ENCODE data around the gene DDA1. TPM values are rescaled to one million over a fixed set of nuclear protein-coding genes. Genes with fewer than 3 reads are reported as not detected.

Gene DDA1
- total and polyA plus RNA-seq, 2 of the 13 experiments (the other 11 are each of a cell fraction or from before 2014, with no cell fraction given): 24.5 to 26.0 TPM

GRCh38 chr19:17305517-17306284, 3.7 kb upstream of the DDA1 start, which contains the start of gene MRPL34 (continued):
- TF ChIP-seq PLSCR1 (CRISPR knock-in tag; IDR thresholded peaks at IDR 0.05; ENCODE audit: borderline replicate concordance) (no peak), CAMTA2 (CRISPR knock-in tag; IDR thresholded peaks at IDR 0.05; ENCODE audit: borderline replicate concordance) (0 out of 2 replicates have a peak, but pooled peaks have one; percentile 74), MTF2 (CRISPR knock-in tag; IDR thresholded peaks at IDR 0.05; ENCODE audit: borderline replicate concordance) (0 out of 2 replicates have a peak, but pooled peaks have one; percentile 47), ZNF589 (CRISPR knock-in tag; conservative IDR thresholded peaks at IDR 0.05) (no peak), ZNF616 (CRISPR knock-in tag; IDR thresholded peaks at IDR 0.05; ENCODE audit: low read depth) (no peak), CREB1 (IDR thresholded peaks at IDR 0.05) (peak; percentile 51; the same call in 1 of the 2 replicates), CREB1 (CRISPR knock-in tag; IDR thresholded peaks at IDR 0.05) (peak; percentile 63), CHD2 (IDR thresholded peaks at IDR 0.05; ENCODE audit: low read depth, low read length) (peak; percentile 64), U2AF2 (IDR thresholded peaks at IDR 0.05; ENCODE audit: low read depth, low read length) (no peak), ZNF724P (CRISPR knock-in tag; IDR thresholded peaks at IDR 0.05; ENCODE audit: borderline replicate concordance) (no peak), STAT5B (CRISPR knock-in tag; IDR thresholded peaks at IDR 0.05) (no peak), DDIT3 (CRISPR knock-in tag; IDR thresholded peaks at IDR 0.05) (no peak), ELF1 (CRISPR knock-in tag; IDR thresholded peaks at IDR 0.05) (peak; percentile 71; the same call in 1 of the 2 replicates), ZNF557 (CRISPR knock-in tag; IDR thresholded peaks at IDR 0.05) (0 out of 2 replicates have a peak, but pooled peaks have one; percentile 38), HIVEP1 (CRISPR knock-in tag; IDR thresholded peaks at IDR 0.05) (no peak; the same call in 1 of the 2 replicates), NCOA1 (CRISPR knock-in tag; IDR thresholded peaks at IDR 0.05) (0 out of 2 replicates have a peak, but pooled peaks have one; percentile 31), JUND (CRISPR knock-in tag; IDR thresholded peaks at IDR 0.05) (no peak), ZNF576 (CRISPR knock-in tag; IDR thresholded peaks at IDR 0.05) (peak; percentile 66; the same call in 1 of the 2 replicates), ZNF33A (CRISPR knock-in tag; IDR thresholded peaks at IDR 0.05; ENCODE audit: borderline replicate concordance) (no peak; the same call in 1 of the 2 replicates), REL (CRISPR knock-in tag; conservative IDR thresholded peaks at IDR 0.05) (no peak), KMT2A (CRISPR knock-in tag; IDR thresholded peaks at IDR 0.05) (no peak), ZNF879 (CRISPR knock-in tag; IDR thresholded peaks at IDR 0.05) (no peak), RFX3 (CRISPR knock-in tag; IDR thresholded peaks at IDR 0.05) (no peak), ZFP36L1 (CRISPR knock-in tag; IDR thresholded peaks at IDR 0.05) (peak; percentile 48; the same call in 1 of the 2 replicates), ZNF564 (CRISPR knock-in tag; IDR thresholded peaks at IDR 0.05) (no peak), PRMT3 (CRISPR knock-in tag; IDR thresholded peaks at IDR 0.05; ENCODE audit: borderline replicate concordance, low read depth) (no peak)
- TF ChIP-seq, protein P1, sequence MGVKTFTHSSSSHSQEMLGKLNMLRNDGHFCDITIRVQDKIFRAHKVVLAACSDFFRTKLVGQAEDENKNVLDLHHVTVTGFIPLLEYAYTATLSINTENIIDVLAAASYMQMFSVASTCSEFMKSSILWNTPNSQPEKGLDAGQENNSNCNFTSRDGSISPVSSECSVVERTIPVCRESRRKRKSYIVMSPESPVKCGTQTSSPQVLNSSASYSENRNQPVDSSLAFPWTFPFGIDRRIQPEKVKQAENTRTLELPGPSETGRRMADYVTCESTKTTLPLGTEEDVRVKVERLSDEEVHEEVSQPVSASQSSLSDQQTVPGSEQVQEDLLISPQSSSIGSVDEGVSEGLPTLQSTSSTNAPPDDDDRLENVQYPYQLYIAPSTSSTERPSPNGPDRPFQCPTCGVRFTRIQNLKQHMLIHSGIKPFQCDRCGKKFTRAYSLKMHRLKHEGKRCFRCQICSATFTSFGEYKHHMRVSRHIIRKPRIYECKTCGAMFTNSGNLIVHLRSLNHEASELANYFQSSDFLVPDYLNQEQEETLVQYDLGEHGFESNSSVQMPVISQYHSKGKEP (CRISPR knock-in tag; IDR thresholded peaks at IDR 0.05): no peak
- TF ChIP-seq, protein P2, sequence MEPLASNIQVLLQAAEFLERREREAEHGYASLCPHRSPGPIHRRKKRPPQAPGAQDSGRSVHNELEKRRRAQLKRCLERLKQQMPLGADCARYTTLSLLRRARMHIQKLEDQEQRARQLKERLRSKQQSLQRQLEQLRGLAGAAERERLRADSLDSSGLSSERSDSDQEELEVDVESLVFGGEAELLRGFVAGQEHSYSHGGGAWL (CRISPR knock-in tag; IDR thresholded peaks at IDR 0.05): peak; percentile 23
